ENCODE measurements around the gene BSND.

The BSND gene

DNA sequence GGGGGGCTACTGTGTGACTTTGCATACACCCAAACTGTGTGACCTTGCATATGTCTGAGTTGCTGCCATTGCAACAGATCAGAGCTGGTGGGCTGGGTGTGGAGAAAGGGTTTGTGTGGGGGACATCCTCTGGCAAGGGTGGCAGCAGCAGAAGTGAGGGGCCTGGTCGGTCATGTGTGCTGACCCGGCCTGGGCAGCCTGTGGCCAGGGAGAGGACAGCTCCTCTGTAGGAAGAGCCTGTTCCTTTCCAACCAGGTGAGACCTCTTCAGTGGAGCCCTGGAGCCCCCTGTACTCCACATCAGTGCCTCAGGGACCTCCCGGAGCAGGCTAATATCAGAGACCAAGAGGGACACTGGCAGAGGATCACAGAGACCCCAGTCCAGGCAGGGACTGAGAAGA is 48.9 kb downstream of the BSND start:
- Histone ChIP-seq H3K9me3 (ENCODE audit: control insufficient read depth, insufficient read depth, low read length) (no peaks in the 10 kb centered on the region), H3K4me1 (ENCODE audit: insufficient read depth, low read length) (peaks cover 4% of the 10 kb centered on the region; the same call in 1 of the 2 replicates), H3K36me3 (ENCODE audit: insufficient read depth, low read length) (no peaks in the 10 kb centered on the region; the same call in 1 of the 2 replicates), H3K9ac (ENCODE audit: low read depth, low read length) (no peak overlapping the region)

DNA sequence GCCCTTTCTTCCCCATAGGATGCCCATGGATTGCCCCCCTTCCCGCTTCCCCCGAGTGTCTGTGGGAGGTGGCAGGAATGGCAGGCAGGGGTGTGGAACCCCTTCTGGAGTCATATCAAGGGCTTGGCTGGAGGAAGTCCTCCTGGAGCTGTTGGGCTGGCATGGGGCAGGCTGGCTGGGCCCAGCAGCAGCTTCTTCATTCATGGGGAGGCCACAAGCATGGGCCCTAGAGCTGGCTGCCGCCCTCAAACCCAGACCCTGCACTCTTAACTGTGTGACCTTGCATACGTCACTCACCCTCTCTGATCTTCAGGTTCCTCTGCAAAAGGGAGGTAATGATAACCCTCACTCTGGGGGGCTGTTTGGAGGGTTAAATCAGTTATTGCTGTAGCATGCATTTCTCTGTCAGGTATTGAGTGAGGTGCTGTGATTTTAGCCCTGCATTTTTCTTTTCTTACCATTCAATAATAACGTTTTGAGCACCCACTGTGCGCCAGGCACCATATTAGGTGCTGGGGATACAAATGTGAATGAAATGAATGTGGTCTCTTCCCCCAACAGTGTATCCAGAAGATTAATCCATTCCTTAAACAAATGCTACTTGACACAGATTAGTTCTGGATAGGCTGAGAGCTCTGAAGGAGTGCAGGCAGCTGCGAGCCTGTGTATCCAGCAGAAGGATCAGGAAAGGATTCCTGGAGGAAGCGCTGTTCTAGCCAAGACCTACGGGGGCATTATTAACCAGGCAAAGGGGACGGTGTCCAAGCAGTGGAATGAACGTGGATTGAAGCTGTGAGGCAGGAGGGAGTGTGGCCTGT is 49.9 kb downstream of the BSND start:
- no peak overlapping the region for H3K9ac ChIP-seq (ENCODE audit: low read depth, low read length)
- no peaks in the 10 kb centered on the region for H3K9me3 ChIP-seq (ENCODE audit: control insufficient read depth, insufficient read depth, low read length)
- H3K4me1 ChIP-seq (ENCODE audit: insufficient read depth, low read length), result no peaks in the 10 kb centered on the region
- no peaks in the 10 kb centered on the region; the same call in 1 of the 2 replicates for H3K36me3 ChIP-seq (ENCODE audit: insufficient read depth, low read length)

DNA sequence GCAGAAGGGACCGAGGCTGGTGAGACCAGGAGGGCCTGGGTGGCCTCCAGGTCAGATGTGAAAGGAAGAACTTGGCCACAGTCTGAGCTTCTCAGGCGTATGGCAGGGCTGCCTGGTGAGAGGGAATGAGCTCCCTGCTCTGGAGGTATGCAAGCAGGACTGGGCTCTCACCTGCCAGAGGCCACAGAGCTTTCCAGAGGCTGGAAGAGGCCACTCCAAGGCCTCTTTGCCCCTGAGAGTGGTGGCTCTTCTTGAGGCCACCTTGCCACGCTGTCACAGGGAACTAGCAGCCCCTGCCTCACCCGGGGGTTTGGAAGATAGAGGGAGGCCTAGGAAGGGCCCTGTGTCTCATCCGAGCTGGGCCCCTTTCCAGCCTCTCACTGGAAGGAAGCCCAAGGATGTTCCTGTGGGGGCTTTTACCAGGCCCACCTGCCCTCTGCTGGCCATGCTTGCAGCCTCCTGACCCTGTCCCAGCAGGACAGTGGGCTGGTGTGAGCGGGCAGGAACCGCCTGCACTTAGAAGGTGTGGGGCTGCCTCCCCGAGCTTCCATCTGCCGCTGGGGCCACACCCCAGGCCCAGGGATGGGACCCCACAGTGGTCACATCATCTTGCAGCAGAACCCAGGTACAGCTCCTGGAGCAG is 50.7 kb downstream of the BSND start:
- Histone ChIP-seq H3K36me3 (ENCODE audit: insufficient read depth, low read length) (no peaks in the 10 kb centered on the region; the same call in 1 of the 2 replicates), H3K9ac (ENCODE audit: low read depth, low read length) (no peak overlapping the region)

DNA sequence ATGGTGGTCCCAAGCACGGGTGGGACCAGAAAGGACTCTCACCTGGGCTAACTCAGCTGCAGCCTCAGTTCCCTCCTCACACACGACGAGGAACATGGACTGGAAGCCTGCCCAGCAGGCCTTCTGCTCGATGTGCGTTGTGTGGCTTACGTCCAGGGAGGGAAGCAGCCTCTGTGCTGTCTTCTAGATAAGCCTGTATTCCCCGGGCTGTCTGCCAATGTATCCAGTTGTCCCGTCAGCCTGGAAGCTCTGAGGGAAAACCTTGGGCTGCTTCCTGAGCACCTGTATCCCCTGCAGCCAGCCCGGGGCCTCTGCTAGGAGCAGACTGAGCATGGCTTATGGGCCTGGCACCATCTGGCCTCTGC is 51.2 kb downstream of the BSND start:
- H3K9me3 ChIP-seq (ENCODE audit: control insufficient read depth, insufficient read depth, low read length), result no peaks in the 10 kb centered on the region
- H3K4me1 ChIP-seq (ENCODE audit: insufficient read depth, low read length), result no peaks in the 10 kb centered on the region
- H3K9ac ChIP-seq (ENCODE audit: low read depth, low read length), result no peak overlapping the region
- H3K36me3 ChIP-seq (ENCODE audit: insufficient read depth, low read length), result no peaks in the 10 kb centered on the region; the same call in 1 of the 2 replicates

More for the DNA sequence above, 50.7 kb downstream of the BSND start:
- Histone ChIP-seq H3K4me1 (ENCODE audit: insufficient read depth, low read length) (no peaks in the 10 kb centered on the region), H3K9me3 (ENCODE audit: control insufficient read depth, insufficient read depth, low read length) (no peaks in the 10 kb centered on the region)

DNA sequence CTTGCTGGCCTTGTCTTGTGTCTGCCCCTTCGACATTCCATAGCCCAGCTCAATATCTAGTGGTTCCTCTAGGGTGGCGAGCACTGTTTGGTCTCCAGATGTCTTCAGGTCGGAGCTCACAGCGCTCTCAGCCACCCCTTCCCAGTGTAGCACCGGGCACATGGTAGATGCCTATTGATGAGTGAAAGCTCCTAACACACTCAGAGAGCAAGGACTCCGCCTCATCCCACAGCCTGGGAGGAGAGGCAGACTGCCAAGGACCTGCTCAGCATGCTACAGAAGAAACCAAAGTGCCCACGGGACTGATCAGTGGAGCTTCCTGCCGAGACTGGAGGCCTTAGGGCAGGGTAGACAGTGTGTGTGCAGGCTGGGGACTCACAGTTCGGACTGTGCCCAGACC is 51.5 kb downstream of the BSND start:
- Histone ChIP-seq H3K4me1 (ENCODE audit: insufficient read depth, low read length) (no peaks in the 10 kb centered on the region), H3K9me3 (ENCODE audit: control insufficient read depth, insufficient read depth, low read length) (no peaks in the 10 kb centered on the region), H3K36me3 (ENCODE audit: insufficient read depth, low read length) (no peaks in the 10 kb centered on the region; the same call in 1 of the 2 replicates), H3K9ac (ENCODE audit: low read depth, low read length) (no peak overlapping the region)

DNA sequence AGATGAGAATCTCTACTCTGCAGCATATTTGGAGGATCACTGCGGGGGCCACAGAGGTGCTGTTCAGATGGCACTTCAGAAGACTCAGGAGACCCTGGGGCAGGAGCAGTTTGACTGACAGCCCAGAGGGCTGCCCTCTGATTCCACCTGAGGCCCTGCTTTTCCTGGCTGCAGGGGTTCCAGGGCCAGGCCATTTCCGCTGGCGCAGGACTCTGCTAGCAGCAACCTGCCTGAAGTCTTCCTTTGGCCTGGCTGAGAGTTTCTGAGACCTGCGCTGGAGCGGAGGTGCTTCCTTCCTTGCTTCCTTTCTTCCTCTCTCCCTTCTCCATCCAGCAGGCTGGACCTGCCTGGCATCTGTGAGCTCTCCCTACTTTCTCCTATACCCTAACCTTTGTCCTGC is 52.4 kb downstream of the BSND start:
- no peaks in the 10 kb centered on the region for H3K9me3 ChIP-seq (ENCODE audit: control insufficient read depth, insufficient read depth, low read length)
- no peaks in the 10 kb centered on the region for H3K4me1 ChIP-seq (ENCODE audit: insufficient read depth, low read length)
- no peaks in the 10 kb centered on the region; the same call in 1 of the 2 replicates for H3K36me3 ChIP-seq (ENCODE audit: insufficient read depth, low read length)
- H3K9ac ChIP-seq (ENCODE audit: low read depth, low read length), result no peak overlapping the region

DNA sequence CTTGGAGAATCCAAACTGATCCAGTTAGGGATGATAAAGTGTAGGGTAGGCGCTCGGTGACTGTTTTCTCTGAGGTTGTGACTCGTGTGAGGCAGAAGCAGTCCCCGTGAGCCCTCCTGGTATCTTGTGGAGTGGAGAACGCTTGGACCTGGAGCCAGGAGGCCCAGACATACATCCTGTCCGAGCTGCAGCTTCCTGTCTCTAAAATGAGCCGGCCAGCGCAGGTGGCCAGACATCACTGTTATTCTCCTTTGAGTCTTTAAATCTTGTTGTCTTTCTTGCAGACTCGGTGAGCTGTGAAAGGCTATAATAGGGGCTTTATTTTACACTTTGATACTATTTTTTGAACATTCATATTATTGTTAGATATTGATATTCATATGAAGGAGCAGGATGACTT is 52.9 kb downstream of the BSND start:
- H3K4me1 ChIP-seq (ENCODE audit: insufficient read depth, low read length), result no peaks in the 10 kb centered on the region
- H3K9me3 ChIP-seq (ENCODE audit: control insufficient read depth, insufficient read depth, low read length), result no peaks in the 10 kb centered on the region
- H3K9ac ChIP-seq (ENCODE audit: low read depth, low read length), result no peak overlapping the region
- H3K36me3 ChIP-seq (ENCODE audit: insufficient read depth, low read length), result no peaks in the 10 kb centered on the region; the same call in 1 of the 2 replicates

DNA sequence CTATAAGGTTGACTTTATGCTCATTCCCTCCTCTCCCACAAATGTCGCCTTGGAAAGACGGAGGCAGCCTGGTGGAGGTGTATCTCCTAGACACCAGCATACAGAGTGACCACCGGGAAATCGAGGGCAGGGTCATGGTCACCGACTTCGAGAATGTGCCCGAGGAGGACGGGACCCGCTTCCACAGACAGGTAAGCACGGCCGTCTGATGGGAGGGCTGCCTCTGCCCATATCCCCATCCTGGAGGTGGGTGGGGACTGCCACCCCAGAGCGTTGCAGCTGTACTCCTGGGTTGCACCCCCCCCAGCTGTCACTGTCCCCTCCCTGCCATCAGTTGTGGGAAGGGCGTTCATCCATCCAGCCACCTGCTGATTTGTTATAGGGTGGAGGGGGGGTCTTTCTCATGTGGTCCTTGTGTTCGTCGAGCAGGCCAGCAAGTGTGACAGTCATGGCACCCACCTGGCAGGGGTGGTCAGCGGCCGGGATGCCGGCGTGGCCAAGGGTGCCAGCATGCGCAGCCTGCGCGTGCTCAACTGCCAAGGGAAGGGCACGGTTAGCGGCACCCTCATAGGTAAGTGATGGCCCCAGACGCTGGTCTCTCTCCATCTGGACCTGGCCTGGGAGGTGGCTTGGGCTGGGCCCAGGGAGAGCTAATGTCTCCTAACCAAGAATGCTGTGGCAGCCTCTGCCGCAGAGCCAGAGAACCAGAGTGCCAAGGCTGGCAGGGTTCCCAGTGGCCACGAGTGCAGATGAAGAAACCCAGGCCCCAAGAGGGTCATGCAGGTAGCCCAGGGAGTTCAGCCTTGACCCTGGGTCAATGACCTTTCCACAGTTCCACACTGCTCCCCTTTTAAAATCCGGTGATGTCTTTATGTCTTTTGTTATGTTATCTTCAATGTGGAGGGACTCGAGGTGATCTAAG is 53.7 kb downstream of the BSND start:
- H3K9ac ChIP-seq (ENCODE audit: low read depth, low read length), result no peak overlapping the region
- H3K36me3 ChIP-seq (ENCODE audit: insufficient read depth, low read length), result no peaks in the 10 kb centered on the region; the same call in 1 of the 2 replicates
- H3K9me3 ChIP-seq (ENCODE audit: control insufficient read depth, insufficient read depth, low read length), result no peaks in the 10 kb centered on the region
- H3K4me1 ChIP-seq (ENCODE audit: insufficient read depth, low read length), result no peaks in the 10 kb centered on the region

DNA sequence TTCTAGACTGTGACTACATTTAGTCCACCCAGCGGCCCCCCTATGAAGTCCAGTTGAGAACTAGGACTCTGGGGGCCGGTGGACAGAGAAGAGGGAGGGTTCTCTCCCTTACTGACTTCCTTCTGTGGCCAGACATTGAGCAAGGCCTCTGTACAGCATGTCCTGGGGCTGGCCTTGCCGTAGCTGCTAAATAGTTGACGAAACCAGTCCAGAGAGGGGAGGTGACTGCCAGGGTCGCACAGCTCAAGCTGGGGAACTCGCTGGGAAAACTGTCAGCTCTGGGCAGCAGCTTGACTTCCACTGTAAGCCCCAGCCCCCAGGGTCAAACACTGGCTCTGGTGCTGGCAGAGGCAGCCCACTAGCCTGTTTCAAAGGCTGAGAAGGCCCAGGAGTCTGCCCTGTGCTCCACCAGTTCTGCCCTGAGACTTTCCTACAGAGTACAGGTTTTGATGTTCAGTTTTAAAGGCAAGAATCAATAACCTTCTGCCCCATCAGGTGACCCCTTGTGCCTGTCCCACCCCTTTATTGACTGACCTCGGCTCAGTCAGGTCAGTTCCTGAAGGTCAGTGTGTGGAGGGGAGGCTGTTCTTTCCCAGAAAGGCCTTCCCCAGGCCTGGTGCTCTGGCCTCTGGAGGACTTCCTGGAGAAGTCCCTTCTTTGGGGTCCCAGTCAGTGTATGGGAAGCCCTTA is 54.7 kb downstream of the BSND start:
- Histone ChIP-seq H3K9me3 (ENCODE audit: control insufficient read depth, insufficient read depth, low read length) (no peaks in the 10 kb centered on the region), H3K36me3 (ENCODE audit: insufficient read depth, low read length) (no peaks in the 10 kb centered on the region; the same call in 1 of the 2 replicates), H3K9ac (ENCODE audit: low read depth, low read length) (no peak overlapping the region), H3K4me1 (ENCODE audit: insufficient read depth, low read length) (no peaks in the 10 kb centered on the region)

DNA sequence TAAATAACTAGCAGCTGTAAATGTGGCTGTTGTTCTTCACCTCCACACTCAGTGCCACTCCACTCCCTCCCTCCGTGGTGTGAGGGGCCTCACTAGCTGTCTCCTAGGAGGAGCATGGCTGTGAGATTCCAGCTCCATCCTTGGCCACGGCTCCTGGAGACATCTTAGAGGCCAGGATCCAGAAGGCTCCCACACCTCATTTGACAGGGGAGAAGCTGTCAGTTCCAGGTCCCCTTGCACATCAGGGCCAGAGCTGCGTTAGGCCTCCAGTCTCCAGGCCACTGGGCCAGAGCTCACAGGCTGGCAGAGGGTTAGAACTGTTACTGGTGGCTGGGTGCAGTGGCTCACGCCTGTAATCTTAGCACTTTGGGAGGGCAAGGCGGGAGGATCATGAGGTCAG is 55.7 kb downstream of the BSND start:
- Histone ChIP-seq H3K36me3 (ENCODE audit: insufficient read depth, low read length) (no peaks in the 10 kb centered on the region; the same call in 1 of the 2 replicates), H3K9me3 (ENCODE audit: control insufficient read depth, insufficient read depth, low read length) (no peaks in the 10 kb centered on the region)

DNA sequence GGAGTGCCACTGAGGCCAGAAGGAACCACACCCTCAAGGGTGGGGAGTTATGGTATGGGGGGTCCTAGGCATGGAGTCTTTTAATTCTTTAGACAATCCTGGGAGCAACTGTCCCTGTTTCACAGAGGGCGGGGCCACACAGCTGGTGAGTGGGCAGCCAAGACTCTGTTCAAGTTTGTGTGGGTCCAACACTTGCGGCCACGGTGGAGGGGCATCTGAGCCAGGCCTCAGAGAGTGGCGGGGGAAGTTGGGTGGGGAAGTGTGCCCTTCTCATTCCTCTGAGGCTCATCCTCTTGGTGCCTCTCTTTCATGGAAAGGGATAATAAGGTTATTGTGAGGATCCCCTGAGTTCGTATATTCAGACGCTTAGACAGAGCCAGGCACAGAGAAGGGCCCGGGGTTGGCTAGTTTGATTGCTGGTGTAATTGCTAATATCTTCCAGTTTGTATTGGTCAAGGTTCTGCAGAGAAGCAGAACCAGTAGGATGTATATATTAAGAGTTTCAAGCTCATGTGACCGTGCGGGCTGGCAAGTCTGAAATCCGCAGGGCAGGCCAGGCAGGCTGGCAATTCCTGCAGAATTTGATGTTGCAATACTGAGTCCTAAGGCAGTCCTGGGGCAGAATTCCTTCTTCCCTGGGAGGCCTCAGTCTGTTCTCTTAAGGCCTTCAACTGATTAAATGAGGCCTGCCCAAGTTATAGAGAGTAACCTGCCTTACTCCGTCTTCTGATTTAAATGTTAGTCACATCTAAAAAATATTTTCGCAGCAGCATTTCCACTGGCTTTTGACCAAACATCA is 56.5 kb downstream of the BSND start:
- no peak overlapping the region for H3K9ac ChIP-seq (ENCODE audit: low read depth, low read length)
- H3K36me3 ChIP-seq (ENCODE audit: insufficient read depth, low read length), result no peaks in the 10 kb centered on the region; the same call in 1 of the 2 replicates
- no peaks in the 10 kb centered on the region for H3K9me3 ChIP-seq (ENCODE audit: control insufficient read depth, insufficient read depth, low read length)
- H3K4me1 ChIP-seq (ENCODE audit: insufficient read depth, low read length), result no peaks in the 10 kb centered on the region

More for the DNA sequence above, 55.7 kb downstream of the BSND start:
- no peak overlapping the region for H3K9ac ChIP-seq (ENCODE audit: low read depth, low read length)
- no peaks in the 10 kb centered on the region for H3K4me1 ChIP-seq (ENCODE audit: insufficient read depth, low read length)

DNA sequence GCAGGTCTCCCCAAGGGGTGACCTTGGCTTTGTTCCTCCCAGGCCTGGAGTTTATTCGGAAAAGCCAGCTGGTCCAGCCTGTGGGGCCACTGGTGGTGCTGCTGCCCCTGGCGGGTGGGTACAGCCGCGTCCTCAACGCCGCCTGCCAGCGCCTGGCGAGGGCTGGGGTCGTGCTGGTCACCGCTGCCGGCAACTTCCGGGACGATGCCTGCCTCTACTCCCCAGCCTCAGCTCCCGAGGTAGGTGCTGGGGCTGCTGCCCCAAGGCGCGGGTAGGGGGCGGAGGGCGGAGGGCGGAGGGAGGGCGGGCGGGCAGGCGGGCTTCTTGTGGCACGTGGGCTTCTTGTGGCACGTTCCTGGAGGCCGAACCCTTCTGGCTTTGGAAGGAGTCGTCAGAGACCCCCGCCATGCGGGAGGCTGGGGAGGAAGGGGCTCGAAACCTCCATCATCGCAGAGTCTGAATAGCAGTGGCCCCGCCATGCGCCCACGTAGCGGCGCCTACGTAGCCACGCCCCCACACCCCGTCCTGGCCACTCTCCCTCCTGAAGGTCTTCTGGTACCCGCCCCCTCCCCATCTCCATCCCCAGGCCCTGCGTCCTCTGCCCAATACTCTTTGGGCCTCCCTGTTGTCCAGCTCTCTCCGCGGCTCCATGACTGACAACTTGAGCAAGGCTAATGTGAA is 57.4 kb downstream of the BSND start:
- Histone ChIP-seq H3K9ac (ENCODE audit: low read depth, low read length) (no peak overlapping the region), H3K9me3 (ENCODE audit: control insufficient read depth, insufficient read depth, low read length) (no peaks in the 10 kb centered on the region), H3K4me1 (ENCODE audit: insufficient read depth, low read length) (no peaks in the 10 kb centered on the region), H3K36me3 (ENCODE audit: insufficient read depth, low read length) (no peaks in the 10 kb centered on the region; the same call in 1 of the 2 replicates)

DNA sequence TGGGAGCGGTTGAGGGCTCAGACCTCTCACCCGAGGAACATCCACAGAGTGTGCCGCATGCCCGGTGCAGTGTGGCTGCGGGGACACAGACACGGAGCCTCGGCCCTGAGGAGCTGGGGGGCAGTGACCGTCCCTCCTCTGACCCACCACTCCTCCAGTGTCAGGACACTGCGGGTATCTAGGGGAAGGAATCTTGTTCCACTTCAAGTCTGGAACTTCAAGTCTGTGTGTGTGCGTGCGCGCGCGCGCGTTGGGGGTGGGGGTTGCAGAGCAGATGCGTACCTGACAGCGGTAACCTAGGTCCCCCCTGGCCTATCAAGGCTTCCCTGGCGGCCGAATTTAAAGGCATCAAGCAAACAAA is 57.9 kb downstream of the BSND start:
- Histone ChIP-seq H3K4me1 (ENCODE audit: insufficient read depth, low read length) (no peaks in the 10 kb centered on the region), H3K36me3 (ENCODE audit: insufficient read depth, low read length) (no peaks in the 10 kb centered on the region; the same call in 1 of the 2 replicates), H3K9me3 (ENCODE audit: control insufficient read depth, insufficient read depth, low read length) (no peaks in the 10 kb centered on the region), H3K9ac (ENCODE audit: low read depth, low read length) (no peak overlapping the region)
